ENCODE results near the gene VPS13C.

Gene VPS13C

GRCh38 chr15:61907753-61908086, 152.5 kb downstream of the VPS13C start:
- DNase-seq (ENCODE audit: low read depth, low spot score): no peak
- in situ Hi-C loops (cut with HindIII; ENCODE audit: low sequenced_read_pairs): no loop called here
- TF ChIP-seq CTCF (IDR thresholded peaks at IDR 0.05; ENCODE audit: low read depth, low read length): no peak
- H3K4me3 ChIP-seq (ENCODE audit: low read depth, low read length): no peak overlapping the region

- DNase-seq (ENCODE audit: low read depth, low spot score): no peak
- TF ChIP-seq CTCF (IDR thresholded peaks at IDR 0.05; ENCODE audit: low read depth, low read length): no peak
- no peak overlapping the region for H3K4me3 ChIP-seq (ENCODE audit: low read depth, low read length)
- in situ Hi-C loops (cut with HindIII; ENCODE audit: low sequenced_read_pairs): no loop called here
These were observed 153.1 kb downstream of the VPS13C start for GRCh38 chr15:61906961-61907752.

- TF ChIP-seq CTCF (IDR thresholded peaks at IDR 0.05; ENCODE audit: low read depth, low read length): no peak
These were observed 167.1 kb downstream of the VPS13C start for GRCh38 chr15:61893146-61893545.

GRCh38 chr15:61892140-61892539, 168.1 kb downstream of the VPS13C start:
- no peak for TF ChIP-seq CTCF (IDR thresholded peaks at IDR 0.05; ENCODE audit: low read depth, low read length)
- in situ Hi-C loops (cut with HindIII; ENCODE audit: low sequenced_read_pairs): no loop called here
- no peak for DNase-seq (ENCODE audit: low read depth, low spot score)
- no peak overlapping the region for H3K4me3 ChIP-seq (ENCODE audit: low read depth, low read length)

More at GRCh38 chr15:61893146-61893545, 167.1 kb downstream of the VPS13C start:
- DNase-seq (ENCODE audit: low read depth, low spot score): no peak
- H3K4me3 ChIP-seq (ENCODE audit: low read depth, low read length): no peak overlapping the region
- in situ Hi-C loops (cut with HindIII; ENCODE audit: low sequenced_read_pairs): no loop called here

- no peak overlapping the region for H3K4me3 ChIP-seq (ENCODE audit: low read depth, low read length)
- no peak for DNase-seq (ENCODE audit: low read depth, low spot score)
- no peak for TF ChIP-seq CTCF (IDR thresholded peaks at IDR 0.05; ENCODE audit: low read depth, low read length)
- in situ Hi-C loops (cut with HindIII; ENCODE audit: low sequenced_read_pairs): no loop called here
These were observed 170.1 kb downstream of the VPS13C start for GRCh38 chr15:61890106-61890505.

- in situ Hi-C loops (cut with HindIII; ENCODE audit: low sequenced_read_pairs): no loop called here
- no peak for DNase-seq (ENCODE audit: low read depth, low spot score)
These were observed 170.5 kb downstream of the VPS13C start for GRCh38 chr15:61889706-61890105.

More at GRCh38 chr15:61889706-61890105, 170.5 kb downstream of the VPS13C start:
- TF ChIP-seq CTCF (IDR thresholded peaks at IDR 0.05; ENCODE audit: low read depth, low read length): no peak
- H3K4me3 ChIP-seq (ENCODE audit: low read depth, low read length): no peak overlapping the region
